NCI-H345 treated with DMSO at 0.1 percent for 48 hours (cell line): ENCODE results near the gene LEMD3.

Experiments
- DNase-seq: peaks from one replicate; lab custom pipeline; 2025; ENCODE audit not compliant: unreplicated experiment; lab: John Stamatoyannopoulos, UW

Gene LEMD3

DNA sequence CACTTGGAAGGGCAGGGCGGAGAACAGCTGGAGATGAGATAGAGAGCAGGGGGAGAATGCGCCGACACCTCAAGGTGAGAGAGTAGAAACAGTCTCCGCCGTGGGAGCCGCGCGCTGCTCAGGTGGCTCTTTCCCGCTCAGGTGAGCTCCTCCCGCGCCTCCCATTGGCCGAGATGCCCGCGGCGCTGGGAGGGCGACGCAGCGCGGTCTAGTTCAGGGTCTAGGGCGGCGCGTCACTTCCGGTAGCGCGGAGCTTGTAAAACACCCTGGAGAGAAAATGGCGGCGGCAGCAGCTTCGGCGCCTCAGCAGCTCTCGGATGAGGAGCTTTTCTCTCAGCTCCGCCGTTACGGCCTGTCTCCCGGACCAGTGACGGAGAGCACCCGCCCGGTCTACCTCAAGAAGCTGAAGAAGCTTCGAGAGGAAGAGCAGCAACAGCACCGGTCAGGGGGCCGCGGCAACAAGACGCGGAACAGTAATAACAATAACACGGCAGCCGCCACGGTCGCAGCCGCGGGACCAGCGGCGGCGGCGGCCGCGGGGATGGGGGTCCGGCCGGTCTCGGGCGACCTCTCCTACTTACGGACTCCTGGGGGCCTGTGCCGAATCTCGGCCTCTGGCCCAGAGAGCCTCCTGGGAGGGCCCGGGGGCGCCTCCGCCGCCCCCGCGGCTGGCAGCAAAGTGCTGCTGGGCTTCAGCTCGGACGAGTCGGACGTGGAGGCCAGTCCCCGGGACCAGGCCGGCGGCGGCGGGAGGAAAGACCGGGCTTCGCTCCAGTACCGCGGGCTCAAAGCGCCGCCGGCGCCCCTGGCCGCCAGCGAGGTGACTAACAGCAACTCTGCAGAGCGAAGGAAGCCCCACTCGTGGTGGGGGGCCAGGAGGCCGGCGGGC lies at the start of gene LEMD3:
TSS of gene LEMD3 (plus strand) at position 264 of the 889 bp plus-strand sequence. CDS start at position 278, 14 bp downstream.
- DNase-seq = peak; percentile 91

DNA sequence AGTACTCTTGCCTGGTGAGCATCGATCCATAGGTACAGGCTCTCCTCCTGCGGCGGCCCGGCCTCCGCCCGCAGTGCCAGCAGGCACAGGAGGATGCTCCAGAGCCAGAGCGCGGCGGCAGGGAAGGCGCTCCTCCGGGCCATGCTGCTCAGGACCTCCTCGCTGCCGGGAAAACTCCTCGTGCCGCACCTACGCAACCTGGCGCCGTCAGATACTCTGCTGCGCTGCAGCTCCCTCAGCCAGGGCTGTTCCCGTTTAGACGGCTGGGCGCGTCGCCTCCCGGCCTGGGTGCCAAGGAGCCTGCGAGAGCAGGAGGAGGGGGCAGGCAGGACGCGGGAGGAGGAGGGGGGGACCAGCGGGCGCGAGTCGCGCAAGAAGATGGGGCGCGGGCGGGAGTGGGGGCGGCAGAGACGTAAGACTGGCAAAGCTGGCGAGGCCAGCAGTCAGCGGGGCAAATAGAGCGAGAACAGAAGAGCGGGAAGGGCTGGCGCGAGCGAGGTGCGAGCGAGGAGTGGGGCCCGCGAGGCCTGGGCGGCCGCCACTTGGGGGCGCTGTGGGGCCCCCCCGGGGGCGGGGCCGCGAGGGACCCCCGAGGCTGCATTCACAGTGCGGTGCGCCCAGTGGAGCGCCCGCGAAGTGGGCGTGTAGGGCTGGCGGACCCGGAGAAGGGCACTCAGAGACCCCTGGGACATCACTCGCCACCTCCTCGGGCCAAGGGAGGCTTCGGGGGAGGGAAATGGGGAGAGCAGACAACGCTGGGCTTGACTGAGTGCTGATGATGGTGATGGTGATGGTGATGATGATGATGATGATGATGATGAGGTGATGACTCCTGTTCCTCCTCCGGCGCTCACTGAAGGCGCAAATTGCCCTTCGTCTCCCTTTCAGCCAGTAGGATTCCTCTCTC lies 48.1 kb upstream of the LEMD3 start, which contains the start of gene WIF1:
TSS of gene WIF1 (minus strand) at position 257 of the 907 bp plus-strand sequence. CDS start at position 143, 114 bp downstream.
- peak; percentile 34 for DNase-seq

DNA sequence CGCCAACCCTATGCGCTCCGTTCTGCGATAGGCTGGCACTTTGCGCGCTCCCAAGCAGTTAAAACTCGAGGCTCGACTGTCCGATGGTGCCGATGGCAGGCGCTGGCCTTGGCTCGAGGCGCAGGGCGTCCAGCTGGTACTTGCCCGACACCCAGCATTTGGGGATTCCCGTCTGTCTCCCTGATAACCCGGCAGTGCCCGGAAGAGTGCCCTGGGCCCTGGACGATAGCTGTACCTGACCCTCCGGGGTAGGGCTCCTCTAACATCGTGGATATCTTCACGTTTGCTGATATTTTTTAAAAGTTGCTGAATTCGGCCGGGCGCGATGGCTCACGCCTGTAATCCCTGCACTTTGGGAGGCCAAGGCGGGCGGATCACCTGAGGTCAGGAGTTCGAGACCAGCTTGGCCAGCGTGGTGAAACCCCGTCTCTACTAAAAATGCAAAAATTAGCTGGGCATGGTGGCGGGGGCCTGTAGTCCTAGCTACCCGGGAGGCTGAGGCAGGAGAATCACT lies 47.4 kb upstream of the LEMD3 start:
- DNase-seq = no peak

DNA sequence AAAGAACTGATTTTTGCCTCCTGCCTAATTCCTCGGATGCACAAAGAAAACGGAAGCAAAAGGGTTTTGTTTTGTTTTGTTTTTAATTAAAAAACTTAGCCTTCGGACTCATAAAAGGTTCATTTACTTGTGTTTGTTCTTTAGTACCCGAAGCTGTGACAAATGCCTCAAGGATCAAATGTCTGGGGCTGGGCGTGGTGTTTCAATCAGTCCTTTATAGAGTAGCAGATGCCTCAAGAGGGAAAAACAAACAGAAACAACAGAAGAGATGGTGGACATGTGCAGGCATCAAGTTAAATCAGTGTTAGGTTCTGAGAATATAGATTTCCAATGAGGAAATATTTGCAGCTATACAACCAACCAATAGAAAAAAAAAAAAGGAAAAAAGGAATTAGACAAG lies 46.7 kb upstream of the LEMD3 start:
- DNase-seq = no peak

DNA sequence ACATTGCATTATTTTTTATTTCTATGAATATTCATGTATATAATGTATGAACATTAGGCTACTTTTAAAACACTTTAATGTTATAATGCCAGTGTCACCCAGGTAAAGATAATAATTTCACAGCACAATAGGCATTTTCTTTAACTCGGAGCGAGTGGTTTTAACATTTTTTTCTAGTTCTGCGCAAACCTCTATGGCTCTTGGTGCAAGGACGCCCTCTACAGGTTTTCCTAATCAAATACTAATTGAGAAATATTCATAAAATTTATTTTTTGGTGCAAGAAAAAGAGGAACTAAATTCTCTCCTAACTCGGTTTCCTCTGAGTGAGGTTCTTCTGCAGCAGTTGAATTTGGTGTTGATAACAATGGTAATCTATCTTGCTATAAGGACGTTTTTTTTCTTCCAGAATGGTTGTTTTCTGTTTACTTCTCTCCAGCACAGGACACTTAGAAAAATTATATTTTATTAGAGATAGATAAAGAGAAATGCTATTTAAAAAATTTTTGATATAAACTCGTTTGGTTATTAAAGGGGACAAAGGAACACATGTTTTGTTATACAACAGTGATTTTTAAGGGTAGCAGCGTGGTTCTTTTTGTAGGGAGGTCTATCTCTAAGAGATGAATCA lies 45.8 kb upstream of the LEMD3 start:
- peak; percentile 17 for DNase-seq

DNA sequence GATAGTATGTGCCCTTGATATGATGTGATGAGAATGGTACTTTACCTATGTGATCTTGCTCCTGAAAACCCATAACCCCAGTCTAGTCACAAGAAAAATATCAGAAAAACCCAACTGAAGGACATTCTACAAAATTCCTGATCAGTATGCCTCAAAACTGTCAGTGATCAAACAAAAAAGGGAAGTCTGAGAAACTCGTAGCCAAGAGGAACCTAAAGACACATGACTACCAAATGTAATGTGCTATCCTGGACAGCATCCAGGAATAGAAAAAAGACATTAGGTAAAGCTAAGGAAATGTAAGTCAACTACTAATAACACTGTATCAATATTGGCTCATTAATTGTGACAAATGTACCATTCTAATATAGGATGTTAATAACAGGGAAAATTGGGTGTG lies 44.1 kb upstream of the LEMD3 start:
- no peak for DNase-seq

DNA sequence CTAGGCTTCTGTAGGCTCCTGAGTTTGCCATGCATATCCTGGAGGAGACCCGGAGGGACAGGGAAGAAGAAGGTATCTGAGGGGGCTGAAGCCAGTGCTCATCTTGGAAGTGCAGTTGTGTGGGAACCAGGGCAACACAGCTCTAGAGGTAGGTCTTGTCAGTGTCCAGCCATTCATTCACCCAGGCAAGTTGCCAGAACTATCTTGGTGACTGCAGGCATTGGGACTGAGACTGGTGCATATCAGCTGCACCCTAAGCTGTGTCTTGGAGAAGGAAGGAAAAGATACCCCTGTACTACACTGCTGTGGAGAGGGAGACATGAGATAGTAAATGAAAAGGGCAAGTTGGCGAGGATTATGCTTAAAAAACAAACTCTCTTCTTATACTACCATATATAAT lies 43.4 kb upstream of the LEMD3 start:
- no peak for DNase-seq

DNA sequence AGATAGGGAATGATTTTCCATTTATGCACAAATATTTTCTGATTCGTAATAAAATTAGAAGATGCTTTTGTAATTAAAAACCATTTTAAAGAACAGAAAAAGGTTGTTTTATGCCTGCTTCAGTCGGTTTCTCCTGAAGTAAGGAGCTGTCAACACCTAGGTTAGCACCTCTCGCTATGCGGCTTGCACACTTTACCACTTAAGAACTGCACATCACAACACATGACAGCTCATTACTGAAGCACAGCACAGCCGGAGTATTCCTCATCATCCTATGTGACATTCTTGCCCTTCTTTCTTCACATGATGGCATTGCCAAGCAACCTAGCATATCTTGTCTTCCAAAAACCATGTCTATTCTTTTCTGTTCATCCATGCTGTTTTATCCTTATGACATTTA lies 42.9 kb upstream of the LEMD3 start:
- DNase-seq = no peak

DNA sequence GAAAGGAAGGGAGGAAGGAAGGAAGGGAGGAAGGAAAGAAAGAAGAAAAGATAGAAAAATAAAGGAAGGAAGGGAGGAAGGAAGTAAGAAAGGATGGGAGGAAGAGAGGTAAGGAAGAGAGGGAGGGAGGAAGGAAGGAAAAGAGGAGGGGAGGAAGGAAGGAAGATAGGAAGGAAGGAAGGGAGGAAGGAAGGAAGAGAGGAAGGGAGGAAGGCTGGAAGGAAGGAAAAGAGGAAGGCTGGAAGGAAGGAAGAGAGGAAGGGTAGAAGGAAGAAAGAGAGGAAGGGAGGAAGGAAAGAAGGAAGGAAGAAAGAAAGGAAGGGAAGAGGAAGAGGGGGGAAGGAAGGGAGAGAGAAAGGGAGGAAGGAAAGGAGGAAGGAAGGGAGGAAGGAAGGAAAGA lies 35.5 kb upstream of the LEMD3 start:
- DNase-seq = no peak

DNA sequence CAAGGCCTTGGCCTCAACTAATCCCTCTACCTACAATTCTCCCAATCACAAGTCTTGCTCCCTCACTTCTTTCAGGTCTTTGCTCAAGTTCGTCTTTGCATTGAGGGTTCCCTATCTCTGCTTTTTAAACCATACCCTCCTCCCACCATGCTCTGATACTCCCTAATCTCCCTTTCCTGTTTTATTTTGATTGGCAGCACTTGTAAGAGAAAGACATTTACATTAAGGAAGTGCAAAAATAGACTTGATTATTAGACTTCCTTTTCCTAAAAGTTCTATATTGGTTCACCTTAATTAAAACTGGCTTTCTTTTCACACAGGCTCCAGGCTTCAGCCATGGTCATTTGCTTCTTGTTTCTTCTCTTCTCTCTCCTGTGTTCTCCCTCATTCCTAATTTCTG lies 30.0 kb upstream of the LEMD3 start:
- no peak for DNase-seq

DNA sequence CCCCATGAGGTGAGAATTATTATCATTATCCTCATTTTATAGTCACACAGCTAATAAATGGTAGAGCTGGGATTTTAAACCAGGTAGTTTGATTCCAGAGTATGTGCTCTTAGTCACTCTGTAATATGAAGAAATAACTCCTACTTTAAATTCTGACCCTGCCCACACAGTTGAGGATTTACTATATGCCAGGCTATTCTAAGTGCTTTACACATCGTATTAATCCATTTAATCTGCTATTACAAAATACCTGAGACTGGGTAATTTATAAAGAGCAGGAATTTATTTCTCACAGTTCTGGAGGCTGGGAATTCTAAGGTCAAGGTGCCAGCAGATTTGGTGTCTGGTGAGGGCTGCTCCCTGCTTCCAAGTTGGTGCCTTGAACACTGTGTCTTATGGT lies 28.6 kb upstream of the LEMD3 start:
- DNase-seq = no peak

DNA sequence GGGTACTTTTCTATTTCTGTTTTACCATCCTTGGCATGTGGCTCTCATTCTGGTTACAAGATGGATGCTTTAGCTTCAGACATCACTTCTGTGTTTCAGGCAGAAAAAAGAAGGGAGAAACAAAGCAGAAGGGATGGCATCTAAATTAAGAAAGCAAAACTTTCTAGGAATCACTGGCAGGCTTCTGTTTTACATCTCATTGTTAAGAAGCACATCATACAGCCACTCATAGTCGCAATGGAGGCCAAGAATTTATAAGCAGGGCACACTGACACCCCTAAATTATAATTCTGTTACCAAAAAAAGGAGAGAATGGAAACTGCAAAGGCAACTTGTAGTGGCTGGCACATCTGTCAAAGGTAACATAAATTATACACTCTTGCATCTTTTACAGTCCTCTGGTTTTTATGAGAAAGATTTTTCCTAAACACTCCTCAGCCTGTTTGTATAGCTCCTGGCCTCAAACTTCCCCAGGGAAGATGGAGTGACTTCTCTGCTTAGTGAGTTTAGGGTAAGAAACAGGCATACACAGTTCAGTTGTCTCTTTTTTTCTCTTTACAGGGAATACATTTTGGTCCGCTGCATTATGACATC lies 22.0 kb upstream of the LEMD3 start:
- DNase-seq = no peak

DNA sequence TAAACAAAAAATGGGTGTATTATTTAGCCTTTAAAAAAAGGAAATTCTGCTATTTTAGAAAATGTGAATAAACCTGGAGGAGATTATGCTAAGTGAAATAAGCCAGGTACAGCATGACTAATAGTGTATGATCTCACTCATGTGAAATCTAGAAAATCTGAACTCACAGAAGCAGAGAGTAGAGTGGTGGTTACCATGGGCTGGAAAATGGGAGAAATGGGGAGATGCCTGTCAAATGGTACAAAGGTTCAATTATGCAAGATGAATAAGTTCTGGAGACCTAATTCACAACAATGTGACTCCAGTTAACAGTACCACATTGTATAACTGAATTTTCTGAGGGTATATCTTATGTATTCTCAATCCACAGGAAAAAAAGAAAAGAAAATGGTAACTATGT lies 17.4 kb upstream of the LEMD3 start:
- no peak for DNase-seq

DNA sequence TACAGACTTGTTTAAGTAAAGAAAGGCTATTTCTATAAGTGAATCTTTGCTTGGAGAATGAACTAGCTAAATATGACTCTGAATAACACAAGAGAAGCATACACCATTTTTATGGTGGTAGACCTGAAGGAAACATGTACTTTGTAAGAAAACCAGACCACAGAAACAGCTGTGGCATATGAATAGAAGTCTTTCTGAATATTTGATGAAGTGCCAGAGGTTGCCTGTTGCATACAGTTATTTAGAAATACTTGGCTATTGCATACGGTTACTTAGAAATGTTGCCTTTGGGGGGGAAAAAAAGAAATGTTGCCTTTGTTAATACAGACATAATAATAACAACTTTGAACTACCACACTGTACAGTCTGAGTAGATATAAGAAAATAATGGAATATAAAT lies 16.8 kb upstream of the LEMD3 start:
- DNase-seq = no peak

DNA sequence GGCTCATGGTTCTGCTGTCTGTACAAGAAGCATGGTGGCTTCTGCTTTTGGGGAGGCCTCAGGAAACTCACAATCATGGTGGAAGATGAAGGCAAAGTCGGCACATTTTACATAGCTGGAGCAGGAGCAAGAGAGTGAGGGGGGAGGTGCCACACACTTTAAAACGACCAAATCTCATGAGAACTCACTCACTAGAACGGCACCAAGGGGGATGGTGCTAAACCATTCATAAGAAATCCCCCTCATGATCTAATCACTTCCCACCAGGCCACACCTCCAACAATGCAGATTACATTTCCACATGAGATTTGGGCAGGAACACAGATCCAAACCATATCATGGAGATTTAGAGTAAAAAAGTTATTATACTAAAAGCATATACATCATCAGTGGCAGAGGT lies 13.6 kb upstream of the LEMD3 start:
- DNase-seq = no peak

DNA sequence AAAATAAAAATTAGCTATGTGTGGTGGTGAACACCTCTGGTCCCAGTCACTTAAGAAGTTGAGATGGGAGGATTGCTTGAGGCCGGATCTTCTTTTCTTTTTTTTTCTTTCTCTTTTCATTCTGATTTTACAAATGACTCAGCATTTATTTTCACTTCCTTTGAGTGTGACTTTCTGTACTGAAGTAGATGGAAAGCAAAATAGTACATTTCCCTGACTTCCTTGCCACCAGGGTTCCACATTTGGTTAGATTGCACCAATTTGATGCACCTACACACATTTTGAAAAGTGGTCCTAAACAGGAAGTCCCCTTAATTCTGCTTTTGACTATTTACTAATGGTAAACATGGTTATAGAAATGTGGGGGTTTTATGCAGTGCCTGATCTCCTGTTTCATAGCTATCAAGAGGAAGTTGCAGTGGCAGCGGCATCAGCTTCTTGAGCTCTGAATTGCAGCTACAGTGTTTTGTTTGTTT lies 13.0 kb upstream of the LEMD3 start:
- DNase-seq = no peak

DNA sequence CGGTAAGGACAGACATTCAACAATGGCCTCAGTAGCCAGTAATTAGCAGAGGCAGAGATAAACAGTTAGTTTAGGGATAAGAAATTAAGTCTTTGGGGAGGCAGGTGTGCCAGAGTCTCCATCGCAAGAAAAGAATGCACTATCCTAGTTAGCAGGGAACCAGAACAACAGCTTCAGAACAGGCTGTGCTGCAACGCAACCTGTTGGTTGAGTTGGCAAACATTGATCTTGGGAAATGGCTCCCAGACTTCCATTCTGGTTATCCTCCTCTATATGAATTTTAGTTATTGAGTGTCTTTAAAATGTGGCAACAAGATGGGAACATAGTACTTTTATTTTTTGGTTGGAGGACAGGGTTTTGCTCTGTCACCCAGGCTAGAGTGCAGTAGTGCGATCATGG lies 12.3 kb upstream of the LEMD3 start:
- DNase-seq = no peak

DNA sequence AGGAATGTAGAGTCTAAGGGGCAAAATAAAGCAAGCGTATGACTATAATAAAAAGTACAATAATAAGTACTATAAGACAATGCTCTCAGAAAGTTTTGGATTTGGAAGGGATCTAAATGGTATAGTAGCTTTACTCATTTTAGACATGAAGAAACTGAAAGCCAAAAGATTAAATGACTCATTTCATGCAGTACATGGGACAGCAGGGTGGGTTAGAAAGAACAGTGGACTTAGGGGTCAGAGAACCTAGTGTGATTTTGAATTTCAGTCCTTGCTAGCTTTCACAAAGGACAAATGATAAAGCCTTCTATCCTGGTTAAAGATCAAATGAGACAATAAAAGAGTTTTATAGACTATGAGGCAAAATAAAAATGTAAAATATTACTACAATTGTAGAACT lies 6.8 kb upstream of the LEMD3 start:
- DNase-seq = no peak

DNA sequence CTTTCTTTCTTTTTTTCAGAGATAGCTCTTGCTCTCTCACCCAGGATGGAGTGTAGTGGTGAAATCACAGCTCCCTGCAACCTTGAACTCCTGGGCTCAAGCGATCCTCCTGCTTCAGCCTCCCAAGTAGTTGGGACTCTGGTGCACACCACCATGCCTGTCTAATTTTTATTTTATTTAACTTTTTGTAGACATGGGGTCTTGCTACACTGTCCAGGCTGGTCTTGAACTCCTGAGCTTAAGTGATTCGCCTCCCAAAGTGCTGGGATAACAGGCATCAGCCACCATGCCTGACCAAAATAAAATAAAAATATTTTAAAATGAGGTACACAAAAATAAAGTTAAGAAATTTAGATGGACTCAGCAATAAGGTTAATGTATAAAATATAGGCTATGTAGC lies 5.1 kb upstream of the LEMD3 start:
- no peak for DNase-seq

DNA sequence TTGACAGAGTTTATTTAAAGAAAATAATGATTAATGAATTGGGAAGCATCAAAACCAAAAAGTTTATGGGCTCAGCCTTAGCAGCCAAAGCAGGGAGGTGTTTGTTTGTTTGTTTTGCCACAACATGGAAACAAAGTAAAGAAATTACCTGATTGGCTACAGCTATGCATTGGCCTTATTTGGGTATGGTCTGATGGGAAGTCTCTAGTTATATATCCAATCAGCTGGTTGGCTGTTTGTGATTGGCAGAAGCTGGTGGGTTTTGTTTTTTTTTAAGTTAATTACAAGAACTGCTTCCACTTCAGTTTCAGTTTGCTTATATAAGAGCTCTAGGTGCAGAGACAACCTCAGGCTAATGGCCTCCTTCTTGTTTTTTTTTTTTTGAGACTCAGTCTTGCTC lies 4.6 kb upstream of the LEMD3 start:
- DNase-seq = no peak
